GM19468 (cell line): ENCODE results near the gene STARD4.

Experiments
- ATAC-seq: cut with Tn5 transposase; IDR thresholded peaks from one replicate; pipeline ENCODE4 v1.9.1; 2021; ENCODE audit warnings: mild to moderate bottlenecking, moderate library complexity, moderate number of reproducible peaks; ENCODE audit not compliant: unreplicated experiment; ENCODE audit errors: extremely low read depth

Gene STARD4

DNA sequence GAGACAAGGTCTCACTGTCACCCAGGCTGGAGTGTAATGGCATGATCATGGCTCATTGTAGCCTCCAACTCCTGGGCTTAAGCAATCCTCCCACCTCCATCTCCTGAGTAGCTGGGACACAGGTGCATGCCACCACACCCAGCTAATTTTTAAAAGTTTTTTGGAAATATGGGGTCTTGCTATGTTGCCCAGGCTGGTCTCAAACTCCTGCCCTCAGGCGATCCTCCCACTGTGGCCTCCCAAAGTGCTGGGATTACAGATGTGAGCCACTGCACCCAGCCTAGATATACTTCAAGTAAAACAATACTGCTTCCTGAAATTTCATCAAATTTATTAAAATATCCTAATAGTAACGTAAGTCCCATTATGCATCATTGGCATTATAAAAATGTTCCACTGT lies 33.4 kb downstream of the STARD4 start:
- no peak for ATAC-seq

DNA sequence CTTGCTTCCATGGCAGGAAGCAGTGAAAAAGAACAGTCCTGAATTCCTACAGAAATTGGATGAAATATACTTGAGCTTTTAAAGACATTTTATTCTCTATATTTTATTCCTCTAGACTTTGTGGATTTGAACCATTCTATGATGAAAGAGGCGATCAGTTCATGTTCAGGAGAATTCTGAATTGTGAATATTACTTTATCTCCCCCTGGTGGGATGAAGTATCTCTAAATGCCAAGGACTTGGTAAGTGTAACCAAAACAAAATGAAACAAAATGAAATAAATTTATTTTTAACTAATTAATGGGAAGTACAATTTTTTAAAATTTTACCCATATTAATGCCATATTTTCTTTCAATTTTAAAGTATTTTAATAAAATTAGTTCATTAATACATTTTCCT lies 34.1 kb downstream of the STARD4 start:
- ATAC-seq: no peak

GRCh38 chr5:111472579-111472978 lies 39.8 kb downstream of the STARD4 start:
- ATAC-seq: no peak

- ATAC-seq: no peak
Measured at GRCh38 chr5:111472096-111472495, 40.2 kb downstream of the STARD4 start.

DNA sequence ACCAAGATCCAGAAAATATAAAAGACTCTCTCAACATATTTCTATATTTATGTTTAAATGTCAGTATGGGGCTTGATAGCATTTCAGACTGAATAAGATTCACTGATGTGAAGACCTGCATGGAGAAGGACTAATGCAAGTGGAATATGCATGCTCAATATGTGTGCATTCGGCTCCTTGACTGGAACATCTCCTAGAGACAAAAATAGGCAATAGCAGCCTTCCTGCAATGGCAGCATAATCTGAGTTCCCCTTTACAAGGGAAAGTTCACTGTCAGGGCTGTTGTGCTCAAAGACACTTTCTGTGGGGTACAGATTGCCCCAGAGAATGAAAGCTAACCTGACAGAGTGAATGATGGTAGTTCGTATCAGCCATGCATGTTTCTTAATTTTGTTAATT lies 42.4 kb downstream of the STARD4 start:
- ATAC-seq: no peak

DNA sequence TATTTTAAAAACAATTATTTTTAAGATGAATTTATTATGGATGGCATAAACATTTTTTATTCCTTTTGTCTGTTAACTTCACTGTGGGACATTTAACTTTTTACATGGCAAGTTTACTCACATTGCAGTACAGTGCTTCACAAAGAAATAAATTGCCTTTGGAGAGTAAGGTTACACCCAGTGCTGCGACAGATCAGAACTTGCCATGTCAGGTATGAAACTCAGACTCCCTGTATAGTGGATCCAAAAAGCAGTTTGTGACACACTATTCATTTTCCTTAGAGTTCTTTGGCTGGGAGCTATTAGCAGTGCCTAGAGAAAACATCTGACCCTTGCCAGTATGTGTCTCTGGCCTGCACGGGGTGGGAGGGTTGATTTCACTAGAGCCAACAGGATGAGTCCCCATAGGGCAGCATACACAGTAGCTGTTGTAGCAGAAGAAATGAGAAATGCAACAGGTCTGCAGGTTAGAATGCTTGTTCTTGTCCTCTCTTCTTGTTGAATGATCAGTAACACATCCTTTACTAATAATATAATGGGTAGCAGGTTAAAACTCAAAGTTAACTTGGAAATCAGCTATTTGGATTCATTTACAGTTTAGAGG lies 42.9 kb downstream of the STARD4 start:
- ATAC-seq: no peak

DNA sequence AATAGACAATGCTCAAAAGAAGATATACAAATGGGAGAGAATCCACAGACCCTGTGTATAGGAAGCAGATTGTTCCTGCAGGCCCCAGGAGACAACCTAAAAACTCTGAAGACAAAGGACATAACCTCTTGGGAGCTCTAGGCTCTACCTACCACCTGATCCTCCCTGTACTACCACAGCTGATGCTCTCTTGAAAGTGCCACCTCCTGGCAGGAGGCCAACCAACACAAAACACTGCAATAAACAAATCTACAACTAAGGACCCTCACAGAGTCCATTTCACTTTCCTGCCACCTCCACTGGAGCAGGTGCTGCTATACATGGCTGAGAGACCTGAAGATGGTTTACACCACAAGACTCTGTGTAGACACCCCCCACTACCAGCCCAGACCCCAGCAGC lies 49.0 kb downstream of the STARD4 start:
- ATAC-seq: no peak

- ATAC-seq: no peak
Measured at GRCh38 chr5:111461934-111462333, 50.4 kb downstream of the STARD4 start.

- ATAC-seq: no peak
Measured at GRCh38 chr5:111461255-111461671, 51.1 kb downstream of the STARD4 start.

DNA sequence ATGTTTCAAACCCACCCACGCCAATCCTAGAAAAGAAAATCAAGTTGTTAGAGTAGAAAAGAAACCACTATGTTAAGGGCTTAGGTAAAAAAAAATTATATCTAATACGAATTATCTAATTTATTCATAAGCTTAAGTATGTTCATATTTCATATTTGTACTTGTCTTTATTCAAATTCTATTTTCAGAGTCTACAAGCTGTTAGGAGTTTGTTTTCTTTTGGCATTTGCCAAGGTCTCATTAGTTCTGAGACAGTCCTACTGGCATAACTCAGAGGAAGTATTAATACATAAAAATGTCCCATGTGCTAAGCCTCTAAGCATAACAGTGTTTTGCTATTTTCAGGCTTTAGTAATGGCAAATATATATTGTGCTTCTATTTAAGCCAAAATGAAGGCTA lies 57.6 kb downstream of the STARD4 start:
- no peak for ATAC-seq

DNA sequence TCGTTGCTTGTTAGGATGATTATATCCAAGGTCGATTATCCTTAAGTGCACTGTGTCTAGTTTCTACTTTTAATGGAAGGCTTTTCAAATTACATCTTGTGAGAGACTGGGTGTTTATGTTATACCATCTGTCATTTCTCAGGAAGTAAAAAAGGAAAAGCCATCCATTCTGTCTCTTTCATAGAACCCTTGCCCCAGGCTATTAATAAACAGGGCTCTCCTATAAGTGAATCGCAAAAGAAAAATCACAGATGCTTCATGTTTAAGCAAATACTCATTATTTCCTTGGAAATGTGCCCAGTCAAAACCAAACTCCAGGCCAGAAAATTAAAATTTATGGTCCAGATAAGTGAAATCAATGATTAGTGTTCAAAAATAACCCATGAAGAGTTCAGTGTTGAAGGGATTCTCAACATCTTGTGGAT lies 58.1 kb downstream of the STARD4 start:
- ATAC-seq: no peak

GRCh38 chr5:111453747-111454146 lies 58.6 kb downstream of the STARD4 start:
- no peak for ATAC-seq

GRCh38 chr5:111453295-111453694 lies 59.0 kb downstream of the STARD4 start:
- ATAC-seq: no peak

DNA sequence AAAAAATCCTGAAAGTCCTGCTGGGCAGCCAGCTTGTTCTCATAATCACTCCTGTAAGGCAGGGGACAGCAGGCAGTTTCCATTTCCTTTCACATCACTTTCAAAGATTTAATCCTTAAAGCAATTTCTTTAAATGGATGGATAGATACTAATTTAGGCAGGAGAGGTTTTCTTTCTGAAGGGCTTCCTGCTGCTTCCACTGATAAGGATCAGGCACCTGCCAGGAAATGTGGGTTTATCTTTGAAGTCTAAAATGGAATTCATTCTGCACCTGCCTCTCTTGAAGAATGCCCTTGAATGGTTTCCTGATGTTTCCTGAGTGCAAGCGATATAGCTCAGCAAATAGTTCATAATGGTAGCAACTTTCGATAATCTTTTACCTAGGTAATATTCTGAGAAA lies 64.5 kb downstream of the STARD4 start:
- ATAC-seq: no peak

DNA sequence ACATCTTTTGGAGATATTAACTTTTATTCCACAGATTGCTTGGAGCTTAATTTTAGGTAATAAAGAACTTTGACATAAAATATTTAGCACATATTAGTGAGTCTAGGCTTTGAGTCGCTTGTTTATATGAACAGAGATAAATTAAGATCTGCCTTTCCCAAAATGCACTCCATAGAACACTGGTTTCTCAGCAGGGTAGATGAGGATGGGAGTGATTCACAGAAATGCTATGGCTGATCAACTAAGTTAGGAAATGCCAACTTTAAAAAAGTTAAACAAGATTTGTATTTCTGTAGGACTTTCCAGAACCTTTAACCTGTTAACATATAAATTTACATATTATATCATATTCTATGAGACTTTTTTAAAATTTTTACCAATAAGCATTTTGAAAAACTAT lies 65.2 kb downstream of the STARD4 start:
- ATAC-seq: no peak
